ENCODE results near the gene ULK2. TPM values are rescaled to one million over a fixed set of nuclear protein-coding genes. Genes with fewer than 3 reads are reported as not detected.

The ULK2 gene
- total RNA-seq, 1 experiment from 2014 or later = 22.8 TPM

DNA sequence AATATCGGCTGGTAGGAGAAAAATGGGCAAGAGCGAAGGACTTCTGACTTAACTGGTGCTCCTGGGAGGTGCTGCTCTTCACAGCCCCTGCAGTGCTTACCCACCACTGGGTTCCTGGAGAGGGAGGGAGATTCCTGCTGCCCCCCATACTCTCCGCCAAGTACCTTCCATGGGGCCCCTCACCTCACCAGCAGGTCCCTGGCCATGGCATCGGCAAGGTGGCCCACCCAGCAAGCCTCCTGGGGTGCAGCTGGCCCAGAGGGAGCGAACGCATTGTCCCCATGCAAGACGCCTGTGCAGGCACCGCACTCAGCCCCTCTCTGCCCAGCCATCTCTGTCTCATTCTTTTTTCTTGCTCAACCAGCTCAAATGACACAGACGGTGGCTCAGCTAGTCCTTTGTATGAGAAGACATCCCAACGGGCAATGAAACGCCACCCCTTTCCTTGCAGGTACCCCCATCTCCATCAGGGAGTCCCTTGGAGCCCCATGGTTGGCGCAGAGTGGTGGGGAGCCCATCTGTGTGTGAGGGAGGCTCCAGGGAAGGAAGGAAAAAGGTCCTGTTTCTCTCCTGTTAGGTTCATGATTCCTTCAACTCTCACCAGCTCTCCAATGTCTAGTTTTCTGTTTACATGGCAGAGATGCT is 110.1 kb downstream of the ULK2 start:
- no peak overlapping the region for H3K27ac ChIP-seq (ENCODE audit: low read length)
- no peaks in the 10 kb centered on the region for H3K36me3 ChIP-seq (ENCODE audit: control insufficient read depth, insufficient read depth, low read length)
- ATAC-seq (no peak), DNase-seq (ENCODE audit: low read depth, low spot score) (no peak)
- TF ChIP-seq TCF7L2 (IDR thresholded peaks at IDR 0.05; ENCODE audit: low read depth, low read length) (no peak), SIN3A (IDR thresholded peaks at IDR 0.05; ENCODE audit: borderline replicate concordance, insufficient read depth, low read depth, low read length) (no peak), REST (IDR thresholded peaks at IDR 0.05; ENCODE audit: insufficient read depth in 1 of 2, low read depth in 2 of 2, low read length in 1 of 2) (no peak), POLR2AphosphoS5 (IDR thresholded peaks at IDR 0.05; ENCODE audit: low read depth, low read length) (no peak)
- TF ChIP-seq, protein P1, sequence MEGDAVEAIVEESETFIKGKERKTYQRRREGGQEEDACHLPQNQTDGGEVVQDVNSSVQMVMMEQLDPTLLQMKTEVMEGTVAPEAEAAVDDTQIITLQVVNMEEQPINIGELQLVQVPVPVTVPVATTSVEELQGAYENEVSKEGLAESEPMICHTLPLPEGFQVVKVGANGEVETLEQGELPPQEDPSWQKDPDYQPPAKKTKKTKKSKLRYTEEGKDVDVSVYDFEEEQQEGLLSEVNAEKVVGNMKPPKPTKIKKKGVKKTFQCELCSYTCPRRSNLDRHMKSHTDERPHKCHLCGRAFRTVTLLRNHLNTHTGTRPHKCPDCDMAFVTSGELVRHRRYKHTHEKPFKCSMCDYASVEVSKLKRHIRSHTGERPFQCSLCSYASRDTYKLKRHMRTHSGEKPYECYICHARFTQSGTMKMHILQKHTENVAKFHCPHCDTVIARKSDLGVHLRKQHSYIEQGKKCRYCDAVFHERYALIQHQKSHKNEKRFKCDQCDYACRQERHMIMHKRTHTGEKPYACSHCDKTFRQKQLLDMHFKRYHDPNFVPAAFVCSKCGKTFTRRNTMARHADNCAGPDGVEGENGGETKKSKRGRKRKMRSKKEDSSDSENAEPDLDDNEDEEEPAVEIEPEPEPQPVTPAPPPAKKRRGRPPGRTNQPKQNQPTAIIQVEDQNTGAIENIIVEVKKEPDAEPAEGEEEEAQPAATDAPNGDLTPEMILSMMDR (IDR thresholded peaks at IDR 0.05) = no peak
- no peaks in the 10 kb centered on the region for H3K9me3 ChIP-seq (ENCODE audit: control insufficient read depth, insufficient read depth, low read depth, low read length)
- intact Hi-C loops (cut with micrococcal nuclease; ENCODE audit: unreplicated experiment) (no loop called here), in situ Hi-C loops (cut with HindIII; ENCODE audit: low pct_unique_long_range_greater_than_20kb, low sequenced_read_pairs) (no loop called here)
- no peak overlapping the region for H3K4me3 ChIP-seq (ENCODE audit: low read depth in 2 of 2, low read length in 2 of 2)
- H3K27me3 ChIP-seq (ENCODE audit: control insufficient read depth, insufficient read depth, low read length) = no peaks in the 10 kb centered on the region
- BruUV-seq (replicated peaks) = no TSS peak
- ChIA-PET CTCF (no interaction called here), POLR2A (interaction anchor here (0.6 to 1.0 kb wide), 2 partner anchors 11 to 23 kb away, joined by 3 to 4 read pairs; no protein-coding TSS in a partner anchor)
- peaks cover 11% of the 10 kb centered on the region for H3K4me1 ChIP-seq (ENCODE audit: control insufficient read depth, insufficient read depth, low read length)

DNA sequence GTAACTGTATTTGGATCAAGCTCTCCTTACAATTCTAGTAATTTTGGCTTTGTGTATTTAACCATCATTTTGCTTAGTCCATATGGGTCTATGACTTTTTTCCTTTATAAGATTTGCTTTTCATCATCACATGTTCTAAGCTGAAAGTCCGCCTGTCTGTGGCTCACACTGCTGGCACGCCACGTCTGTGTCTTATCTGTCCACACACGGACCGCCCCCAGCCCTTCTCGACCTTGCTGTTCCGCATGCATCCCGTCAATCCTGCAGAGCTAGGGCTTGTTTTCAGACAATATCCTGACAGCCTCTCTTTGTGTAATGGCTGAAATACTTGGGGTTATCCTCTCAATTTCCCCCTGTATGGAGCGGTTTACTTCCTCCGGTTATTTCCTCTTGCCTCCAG is 111.2 kb downstream of the ULK2 start:
- DNase-seq (ENCODE audit: low read depth, low spot score) (no peak), ATAC-seq (no peak)
- Histone ChIP-seq H3K9me3 (ENCODE audit: control insufficient read depth, insufficient read depth, low read depth, low read length) (no peaks in the 10 kb centered on the region), H3K27me3 (ENCODE audit: control insufficient read depth, insufficient read depth, low read length) (no peaks in the 10 kb centered on the region), H3K4me3 (ENCODE audit: low read depth in 2 of 2, low read length in 2 of 2) (no peak overlapping the region), H3K4me1 (ENCODE audit: control insufficient read depth, insufficient read depth, low read length) (peaks cover 13% of the 10 kb centered on the region), H3K36me3 (ENCODE audit: control insufficient read depth, insufficient read depth, low read length) (no peaks in the 10 kb centered on the region), H3K27ac (ENCODE audit: low read length) (no peak overlapping the region)
- ChIA-PET CTCF (no interaction called here), POLR2A (interaction anchor here (1.0 kb wide), 1 partner anchor 10 kb away, joined by 4 read pairs; no protein-coding TSS in a partner anchor)
- no TSS peak for BruUV-seq (replicated peaks)
- intact Hi-C loops (cut with micrococcal nuclease; ENCODE audit: unreplicated experiment) (no loop called here), in situ Hi-C loops (cut with HindIII; ENCODE audit: low pct_unique_long_range_greater_than_20kb, low sequenced_read_pairs) (no loop called here)
- no peak for TF ChIP-seq TCF7L2 (IDR thresholded peaks at IDR 0.05; ENCODE audit: low read depth, low read length)
- TF ChIP-seq POLR2AphosphoS5 (IDR thresholded peaks at IDR 0.05; ENCODE audit: low read depth, low read length) = no peak
- no peak for TF ChIP-seq REST (IDR thresholded peaks at IDR 0.05; ENCODE audit: insufficient read depth in 1 of 2, low read depth in 2 of 2, low read length in 1 of 2)
- TF ChIP-seq, protein P1 (IDR thresholded peaks at IDR 0.05) = no peak
- no peak for TF ChIP-seq SIN3A (IDR thresholded peaks at IDR 0.05; ENCODE audit: borderline replicate concordance, insufficient read depth, low read depth, low read length)

Data from Panc1 (cell line).